ENCODE measurements around the gene MIER1.
A peak's percentile ranks its signal among the peaks of the same experiment; 100 is the strongest.
"Not testable (repeated sequence)": the region's sequence is repeated elsewhere in the genome, so short reads cannot be mapped to it uniquely, and the experiment has no call there.

MIER1 gene

GRCh38 chr1:66915203-66915602 lies 9.6 kb upstream of the MIER1 start:
- H3K4me2 ChIP-seq (ENCODE audit: low read length); H3K79me2 ChIP-seq (ENCODE audit: control insufficient read depth, insufficient read depth, low read length); H2AK5ac ChIP-seq (ENCODE audit: low read length); H3K4ac ChIP-seq (ENCODE audit: low read depth, low read length); DNase-seq; H3K27me3 ChIP-seq (ENCODE audit: insufficient read depth, low read length, poor library complexity); H3K18ac ChIP-seq (ENCODE audit: low read length); H3K23ac ChIP-seq (ENCODE audit: low read length); H3K4me1 ChIP-seq (ENCODE audit: control insufficient read depth, low read depth, low read length); H2BK15ac ChIP-seq (replicated peaks; ENCODE audit: low read depth); H3K79me1 ChIP-seq (ENCODE audit: low read length); H2BK5ac ChIP-seq (ENCODE audit: low read length); H3K9ac ChIP-seq (ENCODE audit: low read length); H4K5ac ChIP-seq (ENCODE audit: low read length); H3K36me3 ChIP-seq (ENCODE audit: control insufficient read depth, insufficient read depth, low read length); H3K4me3 ChIP-seq (ENCODE audit: low read length); H2BK120ac ChIP-seq (ENCODE audit: low read depth, low read length); H3K27ac ChIP-seq (ENCODE audit: low read depth, low read length); H3K56ac ChIP-seq (ENCODE audit: low read length); H4K8ac ChIP-seq (ENCODE audit: low read depth, low read length): not testable (repeated sequence)
- no CpG with 5 or more reads among the region's 1 CpG for WGBS (ENCODE audit: extremely low coverage, insufficient coverage, low lambda C conversion rate)

GRCh38 chr1:66916320-66916719 lies 8.5 kb upstream of the MIER1 start:
- Histone ChIP-seq H3K56ac (ENCODE audit: low read length) (no peak overlapping the region), H2BK120ac (ENCODE audit: low read depth, low read length) (no peak overlapping the region), H3K18ac (ENCODE audit: low read length) (no peak overlapping the region), H4K5ac (ENCODE audit: low read length) (no peak overlapping the region), H2AK5ac (ENCODE audit: low read length) (no peak overlapping the region), H2BK5ac (ENCODE audit: low read length) (no peak overlapping the region), H3K79me2 (ENCODE audit: control insufficient read depth, insufficient read depth, low read length) (no peaks in the 10 kb centered on the region), H3K79me1 (ENCODE audit: low read length) (peaks cover 6% of the 10 kb centered on the region), H3K4ac (ENCODE audit: low read depth, low read length) (no peak overlapping the region), H3K27me3 (ENCODE audit: insufficient read depth, low read length, poor library complexity) (no peaks in the 10 kb centered on the region), H3K9ac (ENCODE audit: low read length) (no peak overlapping the region), H3K27ac (ENCODE audit: low read depth, low read length) (no peak overlapping the region), H3K4me2 (ENCODE audit: low read length) (no peak overlapping the region), H4K8ac (ENCODE audit: low read depth, low read length) (no peak overlapping the region), H3K4me3 (ENCODE audit: low read length) (no peak overlapping the region), H3K23ac (ENCODE audit: low read length) (no peak overlapping the region), H3K36me3 (ENCODE audit: control insufficient read depth, insufficient read depth, low read length) (no peaks in the 10 kb centered on the region), H2BK15ac (replicated peaks; ENCODE audit: low read depth) (no peak overlapping the region), H3K4me1 (ENCODE audit: control insufficient read depth, low read depth, low read length) (peaks cover 2% of the 10 kb centered on the region)
- WGBS (ENCODE audit: extremely low coverage, insufficient coverage, low lambda C conversion rate): no CpG with 5 or more reads among the region's 2 CpGs
- peak; percentile 81 for DNase-seq

GRCh38 chr1:66917476-66917875 lies 7.3 kb upstream of the MIER1 start:
- Histone ChIP-seq H4K5ac (ENCODE audit: low read length) (no peak overlapping the region), H3K27me3 (ENCODE audit: insufficient read depth, low read length, poor library complexity) (no peaks in the 10 kb centered on the region), H3K79me2 (ENCODE audit: control insufficient read depth, insufficient read depth, low read length) (peaks cover 2% of the 10 kb centered on the region), H3K4me3 (ENCODE audit: low read length) (no peak overlapping the region), H3K4me2 (ENCODE audit: low read length) (no peak overlapping the region), H3K27ac (ENCODE audit: low read depth, low read length) (no peak overlapping the region), H3K79me1 (ENCODE audit: low read length) (peaks cover 6% of the 10 kb centered on the region), H3K56ac (ENCODE audit: low read length) (no peak overlapping the region), H3K9ac (ENCODE audit: low read length) (no peak overlapping the region), H3K4ac (ENCODE audit: low read depth, low read length) (no peak overlapping the region), H3K23ac (ENCODE audit: low read length) (no peak overlapping the region), H3K36me3 (ENCODE audit: control insufficient read depth, insufficient read depth, low read length) (no peaks in the 10 kb centered on the region), H3K18ac (ENCODE audit: low read length) (no peak overlapping the region), H2AK5ac (ENCODE audit: low read length) (no peak overlapping the region), H4K8ac (ENCODE audit: low read depth, low read length) (no peak overlapping the region), H2BK120ac (ENCODE audit: low read depth, low read length) (no peak overlapping the region), H3K4me1 (ENCODE audit: control insufficient read depth, low read depth, low read length) (peaks cover 5% of the 10 kb centered on the region), H2BK15ac (replicated peaks; ENCODE audit: low read depth) (no peak overlapping the region), H2BK5ac (ENCODE audit: low read length) (no peak overlapping the region)
- no peak for DNase-seq
- no CpG with 5 or more reads among the region's 1 CpG for WGBS (ENCODE audit: extremely low coverage, insufficient coverage, low lambda C conversion rate)

- peak overlapping the region; percentile 66 for H2BK5ac ChIP-seq (ENCODE audit: low read length)
- no peak overlapping the region for H3K23ac ChIP-seq (ENCODE audit: low read length)
- no peak overlapping the region for H3K27ac ChIP-seq (ENCODE audit: low read depth, low read length)
- no peak overlapping the region for H3K56ac ChIP-seq (ENCODE audit: low read length)
- no peak overlapping the region for H2AK5ac ChIP-seq (ENCODE audit: low read length)
- peaks cover 8% of the 10 kb centered on the region for H3K79me2 ChIP-seq (ENCODE audit: control insufficient read depth, insufficient read depth, low read length)
- H3K4ac ChIP-seq (ENCODE audit: low read depth, low read length): no peak overlapping the region
- no peak overlapping the region for H2BK15ac ChIP-seq (replicated peaks; ENCODE audit: low read depth)
- peaks cover 8% of the 10 kb centered on the region for H3K79me1 ChIP-seq (ENCODE audit: low read length)
- H4K8ac ChIP-seq (ENCODE audit: low read depth, low read length): no peak overlapping the region
- H4K5ac ChIP-seq (ENCODE audit: low read length): no peak overlapping the region
- WGBS (ENCODE audit: extremely low coverage, insufficient coverage, low lambda C conversion rate): no CpG with 5 or more reads among the region's 1 CpG
- no peak overlapping the region for H3K4me3 ChIP-seq (ENCODE audit: low read length)
- no peak overlapping the region for H3K4me2 ChIP-seq (ENCODE audit: low read length)
- H2BK120ac ChIP-seq (ENCODE audit: low read depth, low read length): no peak overlapping the region
- no peak overlapping the region for H3K9ac ChIP-seq (ENCODE audit: low read length)
- H3K4me1 ChIP-seq (ENCODE audit: control insufficient read depth, low read depth, low read length): peaks cover 5% of the 10 kb centered on the region
- H3K36me3 ChIP-seq (ENCODE audit: control insufficient read depth, insufficient read depth, low read length): no peaks in the 10 kb centered on the region
- H3K27me3 ChIP-seq (ENCODE audit: insufficient read depth, low read length, poor library complexity): no peaks in the 10 kb centered on the region
- H3K18ac ChIP-seq (ENCODE audit: low read length): no peak overlapping the region
- no peak for DNase-seq
Measured at GRCh38 chr1:66919063-66919462, 5.7 kb upstream of the MIER1 start.

GRCh38 chr1:66919828-66920227 lies 5.0 kb upstream of the MIER1 start:
- H3K23ac ChIP-seq (ENCODE audit: low read length): no peak overlapping the region
- no peaks in the 10 kb centered on the region for H3K27me3 ChIP-seq (ENCODE audit: insufficient read depth, low read length, poor library complexity)
- no peak overlapping the region for H2BK15ac ChIP-seq (replicated peaks; ENCODE audit: low read depth)
- no peak overlapping the region for H3K4me2 ChIP-seq (ENCODE audit: low read length)
- no peak overlapping the region for H3K27ac ChIP-seq (ENCODE audit: low read depth, low read length)
- H3K79me2 ChIP-seq (ENCODE audit: control insufficient read depth, insufficient read depth, low read length): peaks cover 10% of the 10 kb centered on the region
- H3K4ac ChIP-seq (ENCODE audit: low read depth, low read length): peak overlapping the region; percentile 62
- H3K4me1 ChIP-seq (ENCODE audit: control insufficient read depth, low read depth, low read length): peaks cover 5% of the 10 kb centered on the region
- no peak overlapping the region for H3K56ac ChIP-seq (ENCODE audit: low read length)
- H2AK5ac ChIP-seq (ENCODE audit: low read length): no peak overlapping the region
- no peak overlapping the region for H3K18ac ChIP-seq (ENCODE audit: low read length)
- H3K9ac ChIP-seq (ENCODE audit: low read length): no peak overlapping the region
- no peak overlapping the region for H4K8ac ChIP-seq (ENCODE audit: low read depth, low read length)
- no peak overlapping the region for H2BK5ac ChIP-seq (ENCODE audit: low read length)
- no peak overlapping the region for H4K5ac ChIP-seq (ENCODE audit: low read length)
- H3K79me1 ChIP-seq (ENCODE audit: low read length): peaks cover 8% of the 10 kb centered on the region
- WGBS (ENCODE audit: extremely low coverage, insufficient coverage, low lambda C conversion rate): no CpG with 5 or more reads among the region's 3 CpGs
- DNase-seq: no peak
- no peak overlapping the region for H2BK120ac ChIP-seq (ENCODE audit: low read depth, low read length)
- no peaks in the 10 kb centered on the region for H3K36me3 ChIP-seq (ENCODE audit: control insufficient read depth, insufficient read depth, low read length)
- H3K4me3 ChIP-seq (ENCODE audit: low read length): no peak overlapping the region

- Histone ChIP-seq H3K36me3 (ENCODE audit: control insufficient read depth, insufficient read depth, low read length) (no peaks in the 10 kb centered on the region), H3K4me3 (ENCODE audit: low read length) (no peak overlapping the region), H3K27ac (ENCODE audit: low read depth, low read length) (no peak overlapping the region), H3K4ac (ENCODE audit: low read depth, low read length) (no peak overlapping the region), H3K23ac (ENCODE audit: low read length) (no peak overlapping the region), H3K27me3 (ENCODE audit: insufficient read depth, low read length, poor library complexity) (no peaks in the 10 kb centered on the region), H3K9ac (ENCODE audit: low read length) (no peak overlapping the region), H2BK15ac (replicated peaks; ENCODE audit: low read depth) (no peak overlapping the region), H3K18ac (ENCODE audit: low read length) (no peak overlapping the region), H4K8ac (ENCODE audit: low read depth, low read length) (no peak overlapping the region), H3K56ac (ENCODE audit: low read length) (peak overlapping the region; percentile 30), H3K4me1 (ENCODE audit: control insufficient read depth, low read depth, low read length) (peaks cover 5% of the 10 kb centered on the region), H2AK5ac (ENCODE audit: low read length) (no peak overlapping the region), H2BK5ac (ENCODE audit: low read length) (no peak overlapping the region), H4K5ac (ENCODE audit: low read length) (no peak overlapping the region), H3K4me2 (ENCODE audit: low read length) (no peak overlapping the region), H3K79me1 (ENCODE audit: low read length) (peaks cover 8% of the 10 kb centered on the region), H3K79me2 (ENCODE audit: control insufficient read depth, insufficient read depth, low read length) (peaks cover 10% of the 10 kb centered on the region), H2BK120ac (ENCODE audit: low read depth, low read length) (no peak overlapping the region)
- no peak for DNase-seq
- no CpG with 5 or more reads among the region's 2 CpGs for WGBS (ENCODE audit: extremely low coverage, insufficient coverage, low lambda C conversion rate)
Measured at GRCh38 chr1:66920543-66920942, 4.2 kb upstream of the MIER1 start.

Measured in mesendoderm (in vitro differentiated cells).